ENCODE results near the gene ZNG1B.
"Not testable (repeated sequence)": the region's sequence is repeated elsewhere in the genome, so short reads cannot be mapped to it uniquely, and the experiment has no call there.

Gene ZNG1B

DNA sequence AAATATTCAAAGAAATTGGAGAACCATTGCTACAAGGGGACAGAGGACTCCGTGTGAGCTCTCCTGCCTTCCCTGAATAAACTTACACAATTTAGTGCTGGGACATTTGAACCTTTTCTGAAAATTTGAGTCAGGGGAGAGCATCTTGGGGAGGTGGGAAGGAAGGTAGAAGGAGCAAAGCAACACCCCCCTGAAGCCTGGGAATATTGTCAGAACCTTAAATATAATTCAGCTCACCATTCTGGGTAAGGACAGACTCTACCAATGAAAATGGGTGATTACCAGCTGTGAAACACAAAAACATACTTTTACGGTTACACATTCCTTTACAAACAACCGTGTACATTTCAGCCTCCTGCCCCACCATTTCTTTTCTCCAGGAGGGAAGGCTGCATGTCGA lies 60.9 kb downstream of the ZNG1B start, which contains the start of gene FOXD4L1:
TSS of gene FOXD4L1 (plus strand) at position 301 of the 400 bp plus-strand sequence. CDS start 592 bp downstream, outside the sequence.
- not testable (repeated sequence) for TF ChIP-seq POLR2AphosphoS5 (IDR thresholded peaks at IDR 0.05; ENCODE audit: low read depth, low read length); SIN3A (IDR thresholded peaks at IDR 0.05; ENCODE audit: borderline replicate concordance, insufficient read depth, low read length)
- TF ChIP-seq, protein P1, sequence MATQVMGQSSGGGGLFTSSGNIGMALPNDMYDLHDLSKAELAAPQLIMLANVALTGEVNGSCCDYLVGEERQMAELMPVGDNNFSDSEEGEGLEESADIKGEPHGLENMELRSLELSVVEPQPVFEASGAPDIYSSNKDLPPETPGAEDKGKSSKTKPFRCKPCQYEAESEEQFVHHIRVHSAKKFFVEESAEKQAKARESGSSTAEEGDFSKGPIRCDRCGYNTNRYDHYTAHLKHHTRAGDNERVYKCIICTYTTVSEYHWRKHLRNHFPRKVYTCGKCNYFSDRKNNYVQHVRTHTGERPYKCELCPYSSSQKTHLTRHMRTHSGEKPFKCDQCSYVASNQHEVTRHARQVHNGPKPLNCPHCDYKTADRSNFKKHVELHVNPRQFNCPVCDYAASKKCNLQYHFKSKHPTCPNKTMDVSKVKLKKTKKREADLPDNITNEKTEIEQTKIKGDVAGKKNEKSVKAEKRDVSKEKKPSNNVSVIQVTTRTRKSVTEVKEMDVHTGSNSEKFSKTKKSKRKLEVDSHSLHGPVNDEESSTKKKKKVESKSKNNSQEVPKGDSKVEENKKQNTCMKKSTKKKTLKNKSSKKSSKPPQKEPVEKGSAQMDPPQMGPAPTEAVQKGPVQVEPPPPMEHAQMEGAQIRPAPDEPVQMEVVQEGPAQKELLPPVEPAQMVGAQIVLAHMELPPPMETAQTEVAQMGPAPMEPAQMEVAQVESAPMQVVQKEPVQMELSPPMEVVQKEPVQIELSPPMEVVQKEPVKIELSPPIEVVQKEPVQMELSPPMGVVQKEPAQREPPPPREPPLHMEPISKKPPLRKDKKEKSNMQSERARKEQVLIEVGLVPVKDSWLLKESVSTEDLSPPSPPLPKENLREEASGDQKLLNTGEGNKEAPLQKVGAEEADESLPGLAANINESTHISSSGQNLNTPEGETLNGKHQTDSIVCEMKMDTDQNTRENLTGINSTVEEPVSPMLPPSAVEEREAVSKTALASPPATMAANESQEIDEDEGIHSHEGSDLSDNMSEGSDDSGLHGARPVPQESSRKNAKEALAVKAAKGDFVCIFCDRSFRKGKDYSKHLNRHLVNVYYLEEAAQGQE (IDR thresholded peaks at IDR 0.05; ENCODE audit: insufficient read depth in 1 of 2, low read depth in 2 of 2, low read length in 2 of 2), result not testable (repeated sequence)
